Bronchial epithelial cell (primary cell): ENCODE results near the gene SIRT7. TPM values are rescaled to one million over a fixed set of nuclear protein-coding genes. Genes with fewer than 3 reads are reported as not detected.

ENCODE experiments used
- DNase-seq: peaks from one replicate; pipeline ENCODE4 v3.0.0-alpha.2; 2010; ENCODE audit warnings: low read depth
- FAIRE-seq: peaks from 2 replicates; lab custom pipeline; 2011; peaks lifted over from hg19 to GRCh38; lab: Jason Lieb, UNC
- H3K27me3 ChIP-seq: 2 replicates; pipeline ENCODE4 v1.5.1; 2011; ENCODE audit warnings: low read length; ENCODE audit not compliant: control insufficient read depth, insufficient read depth
- H3K36me3 ChIP-seq: 2 replicates; pipeline ENCODE4 v1.5.1; 2011; ENCODE audit warnings: low read length; ENCODE audit not compliant: control insufficient read depth, insufficient read depth
- H3K4me3 ChIP-seq: 2 replicates; pipeline ENCODE4 v1.5.1; 2011; ENCODE audit warnings: mild to moderate bottlenecking, low read depth, low read length, control low read depth
- CTCF ChIP-seq: IDR thresholded peaks from 2 replicates; pipeline ENCODE4 v1.5.1; 2011; ENCODE audit warnings: mild to moderate bottlenecking, moderate library complexity, low read length, control low read depth, inconsistent platforms; ENCODE audit not compliant: insufficient read depth, severe bottlenecking
- total RNA-seq: library from RNA; depleted of rRNA; stranded (reverse); fragments of >200 nt; gene quantifications from 2 replicates; pipeline ENCODE4 v1.2.1, GENCODE V29; 2014

The SIRT7 gene
- total RNA-seq, 1 donor from 2014 or later, result 48.4 TPM

GRCh38 chr17:81940538-81941483, 22.8 kb upstream of the SIRT7 start:
- no peak for TF ChIP-seq CTCF
- Histone ChIP-seq H3K27me3 (no peaks in the 10 kb centered on the region), H3K4me3 (no peak overlapping the region), H3K36me3 (peaks cover 1% of the 10 kb centered on the region)
- DNase-seq (no peak), FAIRE-seq (no peak)

- no peaks in the 10 kb centered on the region for H3K27me3 ChIP-seq
- H3K4me3 ChIP-seq, result no peak overlapping the region
- peaks cover 6% of the 10 kb centered on the region for H3K36me3 ChIP-seq
- DNase-seq (no peak), FAIRE-seq (no peak)
- TF ChIP-seq CTCF, result no peak
Observed at GRCh38 chr17:81939881-81940385, 22.0 kb upstream of the SIRT7 start.

- FAIRE-seq (no peak), DNase-seq (no peak)
- Histone ChIP-seq H3K36me3 (peaks cover 10% of the 10 kb centered on the region), H3K27me3 (no peaks in the 10 kb centered on the region), H3K4me3 (no peak overlapping the region)
- no peak for TF ChIP-seq CTCF
Observed at GRCh38 chr17:81939218-81939617, 21.2 kb upstream of the SIRT7 start.

GRCh38 chr17:81935709-81936084, 17.7 kb upstream of the SIRT7 start:
- FAIRE-seq (no peak), DNase-seq (no peak)
- TF ChIP-seq CTCF, result no peak
- Histone ChIP-seq H3K27me3 (no peaks in the 10 kb centered on the region), H3K36me3 (peaks cover 10% of the 10 kb centered on the region), H3K4me3 (no peak overlapping the region)

GRCh38 chr17:81934850-81935708, 17.1 kb upstream of the SIRT7 start:
- no peak for DNase-seq
- no peak for TF ChIP-seq CTCF
- no peak for FAIRE-seq
- peaks cover 10% of the 10 kb centered on the region for H3K36me3 ChIP-seq
- no peak overlapping the region for H3K4me3 ChIP-seq
- H3K27me3 ChIP-seq, result no peaks in the 10 kb centered on the region
